IMR-90 (cell line): Measurements from ENCODE around the gene PNMA6E. TPM values are rescaled to one million over a fixed set of nuclear protein-coding genes. Genes with fewer than 3 reads are reported as not detected.

Experiments
- ATAC-seq: fragments of 200-7000 bp; cut with Tn5 transposase; 2 replicates; pipeline ENCODE4 v1.9.1; 2020; ENCODE audit warnings: low read depth, mild to moderate bottlenecking, moderate library complexity
- BruUV-seq: library from RNA; stranded (reverse); fragments of 400-500 nt; replicated peaks from 2 replicates; lab custom pipeline; 2021; lab: Mats Ljungman, UMichigan
- CTCF ChIA-PET: fragments of 300-600 bp; formaldehyde crosslinking; extraction: SDS; loops from one replicate; lab custom pipeline; 2021; ENCODE audit warnings: antibody characterized with exemption; lab: Yijun Ruan, JAX
- POLR2A ChIA-PET: fragments of 300-600 bp; sonication (Branson Sonifier 250); formaldehyde crosslinking; loops from one replicate; lab custom pipeline; 2022; ENCODE audit warnings: antibody characterized with exemption; ENCODE audit not compliant: unreplicated experiment; lab: Charles Lee
- DNase-seq: peaks from one replicate; pipeline ENCODE4 v3.0.0; 2013
- H2AFZ ChIP-seq: replicated peaks from 2 replicates; pipeline ENCODE3; 2013; ENCODE audit warnings: low read length, mild to moderate bottlenecking; ENCODE audit not compliant: poor library complexity
- H2AK5ac ChIP-seq: 2 replicates; pipeline ENCODE4 v1.6.1; 2013; ENCODE audit warnings: low read depth, low read length, inconsistent platforms
- H2AK9ac ChIP-seq: replicated peaks from 2 replicates; pipeline ENCODE3; 2013; ENCODE audit warnings: mild to moderate bottlenecking, low read depth, low read length, moderate library complexity; ENCODE audit not compliant: poor library complexity
- H2BK120ac ChIP-seq: 2 replicates; pipeline ENCODE4 v1.6.1; 2013; ENCODE audit warnings: low read depth, low read length, inconsistent platforms
- H2BK15ac ChIP-seq: 3 replicates; pipeline ENCODE4 v1.6.1; 2013; ENCODE audit warnings: low read depth, low read length, inconsistent platforms
- H2BK20ac ChIP-seq: 2 replicates; pipeline ENCODE4 v1.6.1; 2013; ENCODE audit warnings: low read depth, mild to moderate bottlenecking, inconsistent platforms, low read length, moderate library complexity
- H2BK5ac ChIP-seq: 2 replicates; pipeline ENCODE4 v1.6.1; 2013; ENCODE audit warnings: mild to moderate bottlenecking, low read depth, low read length, inconsistent platforms; ENCODE audit not compliant: poor library complexity, severe bottlenecking
- H3K14ac ChIP-seq: replicated peaks from 2 replicates; pipeline ENCODE4 v1.6.1; 2013; ENCODE audit warnings: low read depth, low read length, inconsistent platforms
- H3K18ac ChIP-seq: 2 replicates; pipeline ENCODE4 v1.6.1; 2013; ENCODE audit warnings: low read depth, low read length, control low read depth
- H3K23ac ChIP-seq: 2 replicates; pipeline ENCODE4 v1.6.1; 2013; ENCODE audit warnings: low read depth, low read length, inconsistent platforms
- H3K27ac ChIP-seq: 2 replicates; pipeline ENCODE4 v1.5.1; 2013; ENCODE audit warnings: mild to moderate bottlenecking, control low read depth, low read length; ENCODE audit not compliant: insufficient read depth
- H3K27me3 ChIP-seq: 2 replicates; pipeline ENCODE4 v1.6.1; 2013; ENCODE audit warnings: low read length; ENCODE audit not compliant: control insufficient read depth, insufficient read depth
- H3K36me3 ChIP-seq: 2 replicates; pipeline ENCODE4 v1.6.1; 2013; ENCODE audit warnings: low read length, mixed read lengths; ENCODE audit not compliant: control insufficient read depth, insufficient read depth
- H3K4ac ChIP-seq: 2 replicates; pipeline ENCODE4 v1.6.1; 2013; ENCODE audit warnings: low read depth, low read length, inconsistent platforms
- H3K4me1 ChIP-seq: 2 replicates; pipeline ENCODE4 v1.6.1; 2013; ENCODE audit warnings: low read length, mixed read lengths; ENCODE audit not compliant: control insufficient read depth, insufficient read depth
- H3K4me2 ChIP-seq: 2 replicates; pipeline ENCODE4 v1.6.1; 2013; ENCODE audit warnings: low read depth, mild to moderate bottlenecking, control low read depth, low read length, moderate library complexity
- H3K4me3 ChIP-seq: 2 replicates; pipeline ENCODE4 v1.5.1; 2013; ENCODE audit warnings: low read depth, mild to moderate bottlenecking, control low read depth, low read length, moderate library complexity; ENCODE audit not compliant: insufficient read depth
- H3K56ac ChIP-seq: 2 replicates; pipeline ENCODE4 v1.6.1; 2013; ENCODE audit warnings: low read length, inconsistent platforms; ENCODE audit not compliant: insufficient read depth; ENCODE audit errors: extremely low read depth
- H3K79me1 ChIP-seq, 2 experiments: 2 replicates each; pipeline ENCODE4 v1.6.1; 2013; ENCODE audit warnings: low read length in 2 of 2, inconsistent platforms in 1 of 2, low read depth in 1 of 2
- H3K9ac ChIP-seq: 2 replicates; pipeline ENCODE4 v1.6.1; 2013; ENCODE audit warnings: low read depth, low read length, control low read depth
- H3K9me1 ChIP-seq: 2 replicates; pipeline ENCODE4 v1.6.1; 2013; ENCODE audit warnings: low read length, inconsistent platforms; ENCODE audit not compliant: insufficient read depth
- H3K9me3 ChIP-seq: 2 replicates; pipeline ENCODE4 v1.6.1; 2013; ENCODE audit warnings: low read length; ENCODE audit not compliant: control insufficient read depth, insufficient read depth
- H4K20me1 ChIP-seq: 2 replicates; pipeline ENCODE4 v1.6.1; 2013; ENCODE audit warnings: low read length, inconsistent platforms; ENCODE audit not compliant: insufficient read depth
- H4K5ac ChIP-seq: 2 replicates; pipeline ENCODE4 v1.6.1; 2013; ENCODE audit warnings: mild to moderate bottlenecking, low read depth, low read length, control low read depth
- H4K8ac ChIP-seq, 2 experiments: 2 replicates each; pipeline ENCODE4 v1.6.1; 2013; ENCODE audit warnings: low read depth in 2 of 2, low read length in 2 of 2, control low read depth in 1 of 2, inconsistent platforms in 1 of 2
- H4K91ac ChIP-seq: 2 replicates; pipeline ENCODE4 v1.6.1; 2013; ENCODE audit warnings: low read depth, low read length, inconsistent platforms; ENCODE audit not compliant: insufficient read depth
- NFE2L2 ChIP-seq: fragments of 150-350 bp; IDR thresholded peaks from 2 replicates; pipeline ENCODE4 v1.6.1; 2016; ENCODE audit warnings: low read depth, mild to moderate bottlenecking, low read length
- RCOR1 ChIP-seq: IDR thresholded peaks from 2 replicates; pipeline ENCODE4 v1.6.1; 2012; ENCODE audit warnings: mild to moderate bottlenecking, low read length, improper control_type of control experiment; ENCODE audit not compliant: insufficient replicate concordance
- WGBS, 2 experiments: methylation state at CpG; one replicate each; pipeline versions ENCODE4 v1.1.5 to v1.1.7; 2013; ENCODE audit warnings: missing lambda C conversion rate in 2 of 2; ENCODE audit not compliant: insufficient read length in 1 of 2; ENCODE audit errors: extremely low coverage in 2 of 2; 5-methylcytosine and 5-hydroxymethylcytosine counted together
- dilution Hi-C: fragments of 300-500 bp; cut with HindIII; formaldehyde crosslinking; loops from one replicate; pipeline ENCODE4 v1.14.3; 2018; ENCODE audit warnings: low sequenced_read_pairs; ENCODE audit not compliant: unreplicated experiment
- in situ Hi-C: fragments of 300-500 bp; cut with MboI; formaldehyde crosslinking; loops from 3 replicates; pipeline ENCODE4 v1.14.3; 2019; ENCODE audit warnings: low sequenced_read_pairs, inconsistent platforms, mixed read lengths
- intact Hi-C: fragments of 100-400 bp; cut with micrococcal nuclease; formaldehyde crosslinking; loops from 2 replicates; pipeline ENCODE4 v1.10.0; 2022
- polyA plus RNA-seq, 3 experiments: library from polyadenylated mRNA; depleted of rRNA; stranded (reverse); fragments of >200 nt; gene quantifications; 2 replicates each; pipeline ENCODE4 v1.2.3, GENCODE V29; 2012; ENCODE audit warnings: low replicate concordance in 1 of 3
- total RNA-seq: library from RNA; depleted of rRNA; stranded (reverse); fragments of >200 nt; gene quantifications from 2 replicates; pipeline ENCODE4 v1.2.3, GENCODE V29; 2012

PNMA6E gene
- total and polyA plus RNA-seq, 2 of the 4 experiments (the other 2 are of a cell fraction), result not detected

GRCh38 chrX:153443476-153444332, 42.6 kb upstream of the PNMA6E start:
- H2BK20ac ChIP-seq, result no peak overlapping the region
- H3K4me2 ChIP-seq, result no peak overlapping the region
- no TSS peak for BruUV-seq
- H2BK120ac ChIP-seq, result no peak overlapping the region
- H2BK5ac ChIP-seq, result no peak overlapping the region
- TF ChIP-seq NFE2L2 (no peak), RCOR1 (no peak)
- H3K56ac ChIP-seq, result no peak overlapping the region
- H2AK5ac ChIP-seq, result no peak overlapping the region
- H3K9me3 ChIP-seq, result peaks cover 6% of the 10 kb centered on the region
- no peak overlapping the region for H3K9ac ChIP-seq
- no peak overlapping the region for H4K8ac ChIP-seq
- WGBS, 2 experiments, result 78% methylated on average over 13 of the region's 25 CpGs; no CpG with 5 or more reads in 1 of the 2 experiments
- H2AFZ ChIP-seq, result no peak overlapping the region
- H3K18ac ChIP-seq, result no peak overlapping the region
- no peak for DNase-seq
- in situ Hi-C loops, result no loop called here
- H3K79me1 ChIP-seq, result no peaks in the 10 kb centered on the region
- ChIA-PET POLR2A (no interaction called here), CTCF (no interaction called here)
- H3K9me1 ChIP-seq, result no peaks in the 10 kb centered on the region
- H4K20me1 ChIP-seq, result no peaks in the 10 kb centered on the region; the same call in 1 of the 2 replicates
- H3K27ac ChIP-seq, result no peak overlapping the region
- H3K23ac ChIP-seq, result no peak overlapping the region
- no peak overlapping the region for H2AK9ac ChIP-seq
- no peak overlapping the region for H4K5ac ChIP-seq
- no peak overlapping the region for H3K4ac ChIP-seq
- no peaks in the 10 kb centered on the region for H3K36me3 ChIP-seq
- dilution Hi-C loops, result no loop called here
- H2BK15ac ChIP-seq, result no peak overlapping the region
- H3K4me3 ChIP-seq, result no peak overlapping the region
- H3K4me1 ChIP-seq, result no peaks in the 10 kb centered on the region
- H3K14ac ChIP-seq, result no peak overlapping the region
- intact Hi-C loops, result no loop called here
- H4K91ac ChIP-seq, result no peak overlapping the region
- peaks cover 3% of the 10 kb centered on the region for H3K27me3 ChIP-seq
- no peak for ATAC-seq
